SK-N-SH treated with all-trans-retinoic acid at 6 μM for 48 hours (cell line): ENCODE results near the gene ZNF691.

Experiments
- ATAC-seq: fragments of 200-7000 bp; cut with Tn5 transposase; 3 replicates; pipeline ENCODE4 v1.9.1; 2020; ENCODE audit warnings: mild to moderate bottlenecking, moderate library complexity
- ARNTL ChIP-seq: fragments of 450-650 bp; formaldehyde crosslinking; IDR thresholded peaks from 2 replicates; pipeline ENCODE4 v1.5.0; 2020; ENCODE audit warnings: low read depth, mild to moderate bottlenecking, moderate library complexity, borderline replicate concordance
- BACH2 ChIP-seq: fragments of 250-450 bp; sonication (Bioruptor Pico); IDR thresholded peaks from 2 replicates; pipeline ENCODE4 v1.9.0; 2021; ENCODE audit warnings: mild to moderate bottlenecking, borderline replicate concordance
- CSRNP3 ChIP-seq: fragments of 250-450 bp; sonication (Bioruptor Pico); IDR thresholded peaks from 2 replicates; pipeline ENCODE4 v1.5.1; 2021; ENCODE audit warnings: mild to moderate bottlenecking, moderate library complexity
- ESRRG ChIP-seq: fragments of 250-450 bp; sonication (Bioruptor Pico); IDR thresholded peaks from 2 replicates; pipeline ENCODE4 v1.6.1; 2021; ENCODE audit warnings: mild to moderate bottlenecking
- GLIS3 ChIP-seq: fragments of 250-450 bp; sonication (Bioruptor Pico); IDR thresholded peaks from 2 replicates; pipeline ENCODE4 v1.5.0; 2020; ENCODE audit warnings: mild to moderate bottlenecking, moderate library complexity
- ISL1 ChIP-seq: fragments of 250-450 bp; sonication (Bioruptor Pico); IDR thresholded peaks from 2 replicates; pipeline ENCODE4 v2.1.2; 2022; ENCODE audit warnings: mild to moderate bottlenecking, moderate library complexity
- OSR1 ChIP-seq: fragments of 250-450 bp; sonication (Bioruptor Pico); IDR thresholded peaks from 2 replicates; pipeline ENCODE4 v1.8.0; 2022; ENCODE audit warnings: moderate library complexity, mild to moderate bottlenecking, inconsistent platforms
- POU6F1 ChIP-seq: fragments of 250-450 bp; sonication (Bioruptor Pico); IDR thresholded peaks from 2 replicates; pipeline ENCODE4 v1.8.0; 2021; ENCODE audit warnings: low read depth, mild to moderate bottlenecking, moderate library complexity, borderline replicate concordance
- PPARA ChIP-seq: fragments of 250-450 bp; sonication (Bioruptor Pico); IDR thresholded peaks from 2 replicates; pipeline ENCODE4 v1.5.0; 2020; ENCODE audit warnings: mild to moderate bottlenecking, borderline replicate concordance
- RARB ChIP-seq: fragments of 250-450 bp; sonication (Bioruptor Pico); IDR thresholded peaks from 2 replicates; pipeline ENCODE4 v1.8.0; 2021; ENCODE audit warnings: mild to moderate bottlenecking, moderate library complexity
- SNAI2 ChIP-seq: fragments of 250-450 bp; sonication (Bioruptor Pico); IDR thresholded peaks from 2 replicates; pipeline ENCODE4 v1.5.0; 2020; ENCODE audit warnings: mild to moderate bottlenecking, moderate library complexity
- TCF4 ChIP-seq: fragments of 250-450 bp; sonication (Bioruptor Pico); IDR thresholded peaks from 2 replicates; pipeline ENCODE4 v1.8.0; 2021; ENCODE audit warnings: mild to moderate bottlenecking, moderate library complexity, borderline replicate concordance
- TSHZ2 ChIP-seq: fragments of 250-450 bp; sonication (Bioruptor Pico); IDR thresholded peaks from 2 replicates; pipeline ENCODE4 v1.5.0; 2020; ENCODE audit warnings: mild to moderate bottlenecking, moderate library complexity
- ZC3H10 ChIP-seq: fragments of 250-450 bp; sonication (Bioruptor Pico); IDR thresholded peaks from 2 replicates; pipeline ENCODE4 v1.5.1; 2021; ENCODE audit warnings: mild to moderate bottlenecking, moderate library complexity
- ZFP3 ChIP-seq: fragments of 250-450 bp; sonication (Bioruptor Pico); IDR thresholded peaks from 2 replicates; pipeline ENCODE4 v1.5.0; 2020; ENCODE audit warnings: mild to moderate bottlenecking, moderate library complexity
- ZFP30 ChIP-seq: fragments of 450-650 bp; formaldehyde crosslinking; IDR thresholded peaks from 2 replicates; pipeline ENCODE4 v1.5.0; 2022; ENCODE audit warnings: mild to moderate bottlenecking, moderate library complexity
- ZNF565 ChIP-seq: fragments of 450-650 bp; formaldehyde crosslinking; conservative IDR thresholded peaks from 2 replicates; pipeline ENCODE4 v1.5.0; 2020; ENCODE audit warnings: low read depth, mild to moderate bottlenecking, moderate library complexity
- ZNF70 ChIP-seq: fragments of 450-650 bp; formaldehyde crosslinking; IDR thresholded peaks from 2 replicates; pipeline ENCODE4 v1.5.0; 2020; ENCODE audit warnings: mild to moderate bottlenecking, moderate library complexity

ZNF691 gene

GRCh38 chr1:42838482-42839190, 7.8 kb upstream of the ZNF691 start (continued):
- TF ChIP-seq TSHZ2: no peak
- no peak for TF ChIP-seq ZC3H10 (CRISPR knock-in tag)
- TF ChIP-seq ZFP30: no peak

- TF ChIP-seq ZNF70 (CRISPR knock-in tag): no peak
- TF ChIP-seq BACH2 (CRISPR knock-in tag): no peak
- no peak for TF ChIP-seq SNAI2
- TF ChIP-seq PPARA: no peak
Measured at GRCh38 chr1:42841010-42841409, 5.4 kb upstream of the ZNF691 start.

GRCh38 chr1:42841440-42842147, 4.8 kb upstream of the ZNF691 start:
- ATAC-seq: no peak
- TF ChIP-seq ARNTL (CRISPR knock-in tag) (no peak), ISL1 (CRISPR knock-in tag) (no peak), TCF4 (CRISPR knock-in tag) (no peak)

More at GRCh38 chr1:42841010-42841409, 5.4 kb upstream of the ZNF691 start:
- ATAC-seq: no peak

GRCh38 chr1:42844592-42845140, 1.7 kb upstream of the ZNF691 start:
- no peak for ATAC-seq
- TF ChIP-seq ZNF565 (CRISPR knock-in tag): no peak
- no peak for TF ChIP-seq GLIS3 (CRISPR knock-in tag)
- TF ChIP-seq ZFP30: no peak
- TF ChIP-seq ZNF70 (CRISPR knock-in tag): no peak
- TF ChIP-seq SNAI2: no peak
- TF ChIP-seq POU6F1 (CRISPR knock-in tag): no peak
- TF ChIP-seq ISL1 (CRISPR knock-in tag): no peak
- no peak for TF ChIP-seq CSRNP3
- no peak for TF ChIP-seq RARB (CRISPR knock-in tag)

- no peak for ATAC-seq
- TF ChIP-seq ESRRG: no peak
- TF ChIP-seq POU6F1 (CRISPR knock-in tag): no peak
- TF ChIP-seq BACH2 (CRISPR knock-in tag): no peak
- no peak for TF ChIP-seq TCF4 (CRISPR knock-in tag)
- no peak for TF ChIP-seq ARNTL (CRISPR knock-in tag)
- no peak for TF ChIP-seq ZNF565 (CRISPR knock-in tag)
- no peak for TF ChIP-seq SNAI2
- TF ChIP-seq ZFP3: no peak
- no peak for TF ChIP-seq RARB (CRISPR knock-in tag)
- no peak for TF ChIP-seq CSRNP3
- TF ChIP-seq PPARA: no peak
- TF ChIP-seq ZNF70 (CRISPR knock-in tag): no peak
- TF ChIP-seq TSHZ2: no peak
- TF ChIP-seq ZFP30: no peak
- TF ChIP-seq OSR1: no peak
Measured at GRCh38 chr1:42845193-42845592, 1.2 kb upstream of the ZNF691 start.
